Endodermal cell (in vitro differentiated cells): ENCODE results near the gene RCHY1. TPM values are rescaled to one million over a fixed set of nuclear protein-coding genes. Genes with fewer than 3 reads are reported as not detected.

Source experiments
- DNase-seq: peaks from one replicate; pipeline ENCODE4 v3.0.0-alpha.2; 2017
- H3K27ac ChIP-seq: 2 replicates; pipeline ENCODE4 v1.5.1; 2013; ENCODE audit warnings: mild to moderate bottlenecking, low read depth, low read length, moderate library complexity
- H3K27me3 ChIP-seq: 2 replicates; pipeline ENCODE4 v1.6.1; 2013; ENCODE audit warnings: mild to moderate bottlenecking, low read length, moderate library complexity; ENCODE audit not compliant: insufficient read depth, control insufficient read depth, poor library complexity, severe bottlenecking
- H3K36me3 ChIP-seq: 2 replicates; pipeline ENCODE4 v1.7.0; 2013; ENCODE audit warnings: mild to moderate bottlenecking, low read length, moderate library complexity; ENCODE audit not compliant: control insufficient read depth, insufficient read depth
- H3K4me1 ChIP-seq: one replicate; pipeline ENCODE4 v1.7.0; 2013; ENCODE audit warnings: low read length; ENCODE audit not compliant: control insufficient read depth, insufficient read depth
- H3K4me3 ChIP-seq: 2 replicates; pipeline ENCODE4 v1.5.1; 2013; ENCODE audit warnings: mild to moderate bottlenecking, low read length, moderate library complexity
- H3K9ac ChIP-seq: 2 replicates; pipeline ENCODE4 v1.6.1; 2013; ENCODE audit warnings: mild to moderate bottlenecking, low read length, moderate library complexity; ENCODE audit not compliant: poor library complexity, severe bottlenecking; ENCODE audit errors: extremely low read depth
- H3K9me3 ChIP-seq: 2 replicates; pipeline ENCODE4 v1.6.1; 2013; ENCODE audit warnings: mild to moderate bottlenecking, low read length, moderate library complexity; ENCODE audit not compliant: control insufficient read depth
- H3K27ac Mint-ChIP-seq: 2 replicates; pipeline ENCODE4 v1.8.0; 2020; ENCODE audit warnings: mixed read lengths
- H3K27me3 Mint-ChIP-seq: 2 replicates; pipeline ENCODE4 v1.8.0; 2021; ENCODE audit warnings: mild to moderate bottlenecking, mixed read lengths; ENCODE audit not compliant: insufficient read depth
- H3K36me3 Mint-ChIP-seq: 2 replicates; pipeline ENCODE4 v1.8.0; 2020; ENCODE audit warnings: low read depth, mixed read lengths
- H3K4me1 Mint-ChIP-seq: 2 replicates; pipeline ENCODE4 v1.8.0; 2020; ENCODE audit warnings: mixed read lengths
- H3K4me3 Mint-ChIP-seq: 2 replicates; pipeline ENCODE4 v1.8.0; 2020; ENCODE audit warnings: mild to moderate bottlenecking, moderate library complexity, mixed read lengths
- H3K9me3 Mint-ChIP-seq: 2 replicates; pipeline ENCODE4 v1.8.0; 2020; ENCODE audit warnings: mild to moderate bottlenecking, mixed read lengths
- WGBS, 2 experiments: methylation state at CpG; one replicate each; pipeline versions ENCODE4 v1.1.5 to v1.1.7; 2013; ENCODE audit warnings: missing lambda C conversion rate in 2 of 2, mixed read lengths in 1 of 2; ENCODE audit not compliant: insufficient coverage in 1 of 2, insufficient read length in 1 of 2; 5-methylcytosine and 5-hydroxymethylcytosine counted together
- long read RNA-seq, 4 experiments: library from polyadenylated mRNA in 2 of 4; library from RNA in 1 of 4; library from capped mRNA in 1 of 4; stranded (forward) in 3 of 4; unstranded in 1 of 4; transcript quantifications; one replicate each; pipeline ENCODE4 v2.0.0, GENCODE V29; 2020 to 2021; ENCODE audit warnings: inconsistent platforms in 1 of 4
- polyA plus RNA-seq, 2 experiments: library from polyadenylated mRNA; stranded (reverse); fragments of 50-300 nt; gene quantifications; one replicate each; pipeline ENCODE4 v1.2.3, GENCODE V29; 2013
- total RNA-seq, 2 donors: library from RNA; stranded (reverse); fragmentation: NEBNext Ultra II Directional in 1 of 2; extraction: Animal tissue kit (Norgen Biotek cat#: 25700) in 1 of 2; gene quantifications; 2 replicates in 1 of 2; 3 replicates in 1 of 2; pipeline ENCODE4 v1.2.1, GENCODE V29; 2021
- TF ChIP-seq, protein P1 (sequence below): fragments of 200-600 bp; sonication (generic); conservative IDR thresholded peaks from 2 replicates; pipeline ENCODE4 v1.5.0; 2021; ENCODE audit warnings: antibody characterized with exemption, mild to moderate bottlenecking

Gene RCHY1
- total RNA-seq, result 10 to 100 TPM; 35.5 to 35.7 TPM
- polyA plus RNA-seq (2013, experiment 1 of 2), result 37.5 TPM
- 28.7 TPM for polyA plus RNA-seq (2013, experiment 2 of 2)
- long read RNA-seq, experiment 1, full-length matches to known transcripts, result 9 of 15 reads
- long read RNA-seq, experiment 1, partial matches to known transcripts, result 1 of 15 reads
- long read RNA-seq, experiment 1, other reads (novel, unspliced or antisense), result 5 of 15 reads
- long read RNA-seq, experiment 2, full-length matches to known transcripts, result 66 of 80 reads
- long read RNA-seq, experiment 2, partial matches to known transcripts, result 1 of 80 reads
- long read RNA-seq, experiment 2, other reads (novel, unspliced or antisense), result 13 of 80 reads
- long read RNA-seq, experiment 3, full-length matches to known transcripts, result 152 of 167 reads
- long read RNA-seq, experiment 3, partial matches to known transcripts, result 0 of 167 reads
- long read RNA-seq, experiment 3, other reads (novel, unspliced or antisense), result 15 of 167 reads
- long read RNA-seq, experiment 4, full-length matches to known transcripts, result 141 of 154 reads
- long read RNA-seq, experiment 4, partial matches to known transcripts, result 3 of 154 reads
- long read RNA-seq, experiment 4, other reads (novel, unspliced or antisense), result 10 of 154 reads

- Mint-ChIP-seq H3K4me3 (no peak within 1 kb of the TSS), H3K27ac (peak within 1 kb of the TSS; percentile 94), H3K4me1 (peaks cover 15% of the 10 kb centered on the region), H3K27me3 (no peaks in the 10 kb centered on the region), H3K36me3 (peaks cover 39% of the 10 kb centered on the region), H3K9me3 (peaks cover 10% of the 10 kb centered on the region)
- Histone ChIP-seq H3K4me1 (no peaks in the 10 kb centered on the region), H3K27ac (peak within 1 kb of the TSS; percentile 79), H3K9me3 (peaks cover 6% of the 10 kb centered on the region), H3K27me3 (no peaks in the 10 kb centered on the region), H3K4me3 (peak within 1 kb of the TSS; percentile 100), H3K36me3 (peaks cover 35% of the 10 kb centered on the region), H3K9ac (peak within 1 kb of the TSS; percentile 89)
- 0% methylated on average over 18 to 61 of the region's 61 CpGs for WGBS, 2 experiments
- DNase-seq, result peak; percentile 98
- TF ChIP-seq, protein P1, sequence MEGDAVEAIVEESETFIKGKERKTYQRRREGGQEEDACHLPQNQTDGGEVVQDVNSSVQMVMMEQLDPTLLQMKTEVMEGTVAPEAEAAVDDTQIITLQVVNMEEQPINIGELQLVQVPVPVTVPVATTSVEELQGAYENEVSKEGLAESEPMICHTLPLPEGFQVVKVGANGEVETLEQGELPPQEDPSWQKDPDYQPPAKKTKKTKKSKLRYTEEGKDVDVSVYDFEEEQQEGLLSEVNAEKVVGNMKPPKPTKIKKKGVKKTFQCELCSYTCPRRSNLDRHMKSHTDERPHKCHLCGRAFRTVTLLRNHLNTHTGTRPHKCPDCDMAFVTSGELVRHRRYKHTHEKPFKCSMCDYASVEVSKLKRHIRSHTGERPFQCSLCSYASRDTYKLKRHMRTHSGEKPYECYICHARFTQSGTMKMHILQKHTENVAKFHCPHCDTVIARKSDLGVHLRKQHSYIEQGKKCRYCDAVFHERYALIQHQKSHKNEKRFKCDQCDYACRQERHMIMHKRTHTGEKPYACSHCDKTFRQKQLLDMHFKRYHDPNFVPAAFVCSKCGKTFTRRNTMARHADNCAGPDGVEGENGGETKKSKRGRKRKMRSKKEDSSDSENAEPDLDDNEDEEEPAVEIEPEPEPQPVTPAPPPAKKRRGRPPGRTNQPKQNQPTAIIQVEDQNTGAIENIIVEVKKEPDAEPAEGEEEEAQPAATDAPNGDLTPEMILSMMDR, result no peak
Observed at GRCh38 chr4:75514131-75514948, at the start of gene RCHY1, which contains the start of gene THAP6. Gene RCHY1, minus strand, starts transcription at chr4:75514403. Its CDS starts 117 bp downstream, at chr4:75514286. Gene THAP6, plus strand, starts transcription at chr4:75514473. Its CDS starts 980 bp downstream, at chr4:75515453.

DNA sequence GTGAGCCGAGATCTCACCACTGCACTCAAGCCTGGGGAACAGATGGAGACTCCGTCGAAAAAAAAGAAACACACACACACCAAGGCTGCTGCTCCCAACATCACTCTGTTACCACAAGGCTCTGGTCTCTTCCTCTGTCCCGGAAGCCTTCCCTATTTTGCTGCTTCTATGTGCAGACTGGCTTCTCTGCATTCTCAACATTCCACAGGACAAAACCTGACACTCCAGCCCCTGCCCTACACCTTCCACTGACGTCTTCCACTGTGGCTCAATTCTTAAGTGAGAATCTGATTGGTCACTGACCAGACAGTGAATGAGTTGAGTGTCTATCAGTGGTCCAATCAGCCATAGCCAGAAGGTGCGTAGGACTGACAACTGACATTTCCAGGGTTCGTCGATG lies 47.6 kb upstream of the RCHY1 start:
- Mint-ChIP-seq H3K9me3 (peaks cover 3% of the 10 kb centered on the region), H3K4me1 (peaks cover 4% of the 10 kb centered on the region), H3K27me3 (no peaks in the 10 kb centered on the region), H3K4me3 (no peak overlapping the region), H3K27ac (no peak overlapping the region), H3K36me3 (no peaks in the 10 kb centered on the region)
- no peaks in the 10 kb centered on the region for H3K4me1 ChIP-seq
- DNase-seq, result peak; percentile 71
- peaks cover under 1% of the 10 kb centered on the region for H3K9me3 ChIP-seq
- no peak overlapping the region for H3K27ac ChIP-seq
- no peak overlapping the region for H3K4me3 ChIP-seq
- H3K36me3 ChIP-seq, result no peaks in the 10 kb centered on the region
- no peaks in the 10 kb centered on the region for H3K27me3 ChIP-seq
- TF ChIP-seq, protein P1, result no peak
- 76 to 86% methylated on average over 6 to 8 of the region's 8 CpGs for WGBS, 2 experiments
- H3K9ac ChIP-seq, result no peak overlapping the region

DNA sequence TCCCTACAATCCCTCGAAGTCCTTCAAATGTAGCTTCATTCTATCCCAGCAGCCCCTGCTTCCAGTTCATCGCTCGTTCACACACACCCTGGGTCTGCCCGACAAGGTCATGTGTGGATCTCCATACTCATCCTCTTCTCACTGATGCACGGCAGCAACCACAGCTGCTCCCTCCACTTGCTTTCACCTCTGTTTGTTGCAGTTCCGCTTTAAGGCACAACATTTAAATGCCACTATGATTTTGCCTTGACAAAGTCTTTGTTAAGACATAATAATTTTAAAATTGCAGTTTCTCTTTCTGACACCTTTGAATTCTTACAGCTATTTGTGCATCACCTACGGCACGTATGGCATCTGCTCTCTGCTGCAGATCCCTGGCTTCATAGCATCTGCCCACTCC lies 43.5 kb upstream of the RCHY1 start:
- Histone ChIP-seq H3K27ac (no peak overlapping the region), H3K27me3 (no peaks in the 10 kb centered on the region), H3K4me3 (no peak overlapping the region), H3K36me3 (no peaks in the 10 kb centered on the region), H3K9ac (no peak overlapping the region), H3K4me1 (no peaks in the 10 kb centered on the region), H3K9me3 (no peaks in the 10 kb centered on the region)
- TF ChIP-seq, protein P1, result no peak
- Mint-ChIP-seq H3K4me3 (no peak overlapping the region), H3K27ac (no peak overlapping the region), H3K36me3 (no peaks in the 10 kb centered on the region), H3K4me1 (peaks cover 4% of the 10 kb centered on the region), H3K9me3 (no peaks in the 10 kb centered on the region), H3K27me3 (no peaks in the 10 kb centered on the region)
- DNase-seq, result no peak
- whole genome bisulfite sequencing, 2 experiments, result 82 to 84% methylated on average over 7 to 8 of the region's 8 CpGs
